SK-N-SH (cell line): ENCODE results near the gene PEX7. TPM values are rescaled to one million over a fixed set of nuclear protein-coding genes. Genes with fewer than 3 reads are reported as not detected.

Source experiments
- CTCF ChIA-PET: fragments of 300-600, 350-600 bp; formaldehyde crosslinking; extraction: SDS; loops from one replicate; lab custom pipeline; 2021; lab: Yijun Ruan, JAX
- POLR2A ChIA-PET: fragments of 350-600 bp; sonication (Branson Sonifier 250); formaldehyde crosslinking; extraction: SDS; loops from one replicate; lab custom pipeline; 2020; ENCODE audit warnings: antibody characterized with exemption, inconsistent platforms; lab: Yijun Ruan, JAX
- DNase-seq: peaks from one replicate; pipeline ENCODE4 v3.0.0; 2012
- H2AFZ ChIP-seq: fragments of 200-600 bp; sonication (generic); 2 replicates; pipeline ENCODE4 v1.8.1; 2016; ENCODE audit warnings: antibody characterized with exemption, mild to moderate bottlenecking, low read depth
- H3F3A ChIP-seq: fragments of 200-600 bp; sonication (generic); replicated peaks from 2 replicates; pipeline ENCODE3; 2016; ENCODE audit warnings: antibody characterized with exemption, mild to moderate bottlenecking; ENCODE audit not compliant: insufficient read depth
- H3K27ac ChIP-seq, 2 experiments: fragments of 200-500 bp in 1 of 2; fragments of 200-600 bp in 1 of 2; sonication (Bioruptor generic) in 1 of 2; sonication (generic), shearing (Covaris generic) in 1 of 2; 2 replicates each; pipeline versions ENCODE4 v1.5.1 to v1.6.1; 2014 to 2016; ENCODE audit warnings: low read depth in 2 of 2, inconsistent platforms in 1 of 2, low read length in 1 of 2, mild to moderate bottlenecking in 1 of 2, mixed read lengths in 1 of 2
- H3K27me3 ChIP-seq: fragments of 200-600 bp; sonication (generic), shearing (Covaris generic); 2 replicates; pipeline ENCODE4 v1.6.1; 2016; ENCODE audit warnings: mixed run types; ENCODE audit not compliant: insufficient read depth
- H3K36me3 ChIP-seq, 2 experiments: fragments of 200-500 bp in 1 of 2; fragments of 200-600 bp in 1 of 2; sonication (Bioruptor generic) in 1 of 2; sonication (generic) in 1 of 2; replicated peaks in 1 of 2; 2 replicates each; pipeline versions ENCODE3 to v1.5.1; 2014 to 2016; ENCODE audit warnings: low read length in 1 of 2, mild to moderate bottlenecking in 1 of 2; ENCODE audit not compliant: insufficient read depth in 2 of 2, control insufficient read depth in 1 of 2
- H3K4me1 ChIP-seq, 2 experiments: fragments of 200-500 bp in 1 of 2; fragments of 200-600 bp in 1 of 2; sonication (Bioruptor generic) in 1 of 2; sonication (generic), shearing (Covaris generic) in 1 of 2; 2 replicates each; pipeline versions ENCODE4 v1.5.1 to v1.6.1; 2014 to 2016; ENCODE audit warnings: low read depth in 1 of 2, low read length in 1 of 2, mixed run types in 1 of 2; ENCODE audit not compliant: insufficient read depth in 2 of 2, control insufficient read depth in 1 of 2
- H3K4me2 ChIP-seq: fragments of 200-600 bp; sonication (generic), shearing (Covaris generic); 2 replicates; pipeline ENCODE4 v1.6.1; 2017; ENCODE audit warnings: mixed run types
- H3K4me3 ChIP-seq, 2 experiments: fragments of 200-500 bp in 1 of 2; fragments of 200-600 bp in 1 of 2; sonication (Bioruptor generic) in 1 of 2; sonication (generic), shearing (Covaris generic) in 1 of 2; 2 replicates each; pipeline versions ENCODE4 v1.5.1 to v1.8.1; 2014 to 2016; ENCODE audit warnings: low read depth in 2 of 2, inconsistent platforms in 1 of 2, low read length in 1 of 2, mild to moderate bottlenecking in 1 of 2, mixed read lengths in 1 of 2, moderate library complexity in 1 of 2
- H3K79me2 ChIP-seq: fragments of 200-600 bp; sonication (generic); 2 replicates; pipeline ENCODE4 v1.8.1; 2017; ENCODE audit warnings: mild to moderate bottlenecking; ENCODE audit not compliant: insufficient read depth
- H3K9ac ChIP-seq: fragments of 200-600 bp; sonication (generic); 2 replicates; pipeline ENCODE4 v1.6.1; 2017; ENCODE audit warnings: mixed run types
- H3K9me2 ChIP-seq: fragments of 200-600 bp; sonication (generic); 2 replicates; pipeline ENCODE4 v1.6.1; 2017; ENCODE audit warnings: mixed run types
- H3K9me3 ChIP-seq: fragments of 200-600 bp; sonication (generic); 2 replicates; pipeline ENCODE4 v1.6.1; 2017; ENCODE audit warnings: mixed run types, mild to moderate bottlenecking, moderate library complexity
- H4K20me1 ChIP-seq: fragments of 200-600 bp; sonication (generic); 2 replicates; pipeline ENCODE4 v1.6.1; 2017; ENCODE audit warnings: mild to moderate bottlenecking, mixed run types; ENCODE audit not compliant: insufficient read depth
- MEF2A ChIP-seq: IDR thresholded peaks from 2 replicates; pipeline ENCODE4 v1.4.0; 2012; ENCODE audit warnings: low read depth, borderline replicate concordance
- POLR2AphosphoS5 ChIP-seq: IDR thresholded peaks from 2 replicates; pipeline ENCODE4 v1.6.1; 2012; ENCODE audit warnings: low read depth, low read length
- WGBS: methylation state at CpG from one replicate; pipeline ENCODE4 v1.1.6; 2017; ENCODE audit warnings: low lambda C conversion rate; 5-methylcytosine and 5-hydroxymethylcytosine counted together
- polyA plus RNA-seq, 3 experiments: library from polyadenylated mRNA; depleted of rRNA; stranded (reverse); fragments of >200 nt; gene quantifications; 2 replicates each; pipeline ENCODE4 v1.2.3, GENCODE V29; 2012
- TF ChIP-seq, protein P1 (sequence below): fragments of 150-350 bp; IDR thresholded peaks from 2 replicates; pipeline ENCODE4 v1.6.1; 2017; ENCODE audit warnings: antibody characterized with exemption, low read length, low read depth, borderline replicate concordance
- TF ChIP-seq, protein P2 (sequence below): IDR thresholded peaks from 2 replicates; pipeline ENCODE4 v1.6.1; 2012; ENCODE audit warnings: mild to moderate bottlenecking, low read depth, low read length, moderate library complexity

Gene PEX7
- polyA plus RNA-seq, 1 of the 3 experiments (the other 2 are of a cell fraction): 10.8 TPM

DNA sequence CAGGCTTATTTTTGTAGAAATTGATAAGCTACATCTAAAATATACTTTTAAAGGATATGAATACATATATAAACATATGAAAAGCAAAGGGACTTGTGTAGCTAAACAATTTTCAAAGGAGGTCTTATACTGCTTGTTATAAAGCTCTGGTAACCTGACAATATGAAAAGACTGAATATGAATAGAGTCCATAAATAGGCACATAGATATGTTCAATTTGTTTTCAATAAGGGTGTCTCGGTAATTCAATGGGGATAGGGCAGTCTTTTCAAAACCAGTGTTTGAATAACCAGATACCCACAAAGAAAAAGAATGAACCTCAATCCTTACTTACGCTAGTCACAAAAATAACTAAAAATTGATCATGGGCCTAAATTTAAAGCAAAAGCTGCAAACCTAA lies 20.8 kb upstream of the PEX7 start:
- H2AFZ ChIP-seq: no peak overlapping the region
- no peak overlapping the region for H3K27ac ChIP-seq
- no peak overlapping the region for H3K4me3 ChIP-seq
- ChIA-PET POLR2A (no interaction called here), CTCF (interaction anchor here (1.3 to 3.7 kb wide), 3 partner anchors 10 to 157 kb away, joined by 3 to 19 read pairs (median 6); partner anchors contain the start of genes MAP3K5 and PEX7)
- TF ChIP-seq MEF2A (no peak), POLR2AphosphoS5 (no peak)
- TF ChIP-seq, protein P1, sequence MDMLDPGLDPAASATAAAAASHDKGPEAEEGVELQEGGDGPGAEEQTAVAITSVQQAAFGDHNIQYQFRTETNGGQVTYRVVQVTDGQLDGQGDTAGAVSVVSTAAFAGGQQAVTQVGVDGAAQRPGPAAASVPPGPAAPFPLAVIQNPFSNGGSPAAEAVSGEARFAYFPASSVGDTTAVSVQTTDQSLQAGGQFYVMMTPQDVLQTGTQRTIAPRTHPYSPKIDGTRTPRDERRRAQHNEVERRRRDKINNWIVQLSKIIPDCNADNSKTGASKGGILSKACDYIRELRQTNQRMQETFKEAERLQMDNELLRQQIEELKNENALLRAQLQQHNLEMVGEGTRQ: no peak
- TF ChIP-seq, protein P2, sequence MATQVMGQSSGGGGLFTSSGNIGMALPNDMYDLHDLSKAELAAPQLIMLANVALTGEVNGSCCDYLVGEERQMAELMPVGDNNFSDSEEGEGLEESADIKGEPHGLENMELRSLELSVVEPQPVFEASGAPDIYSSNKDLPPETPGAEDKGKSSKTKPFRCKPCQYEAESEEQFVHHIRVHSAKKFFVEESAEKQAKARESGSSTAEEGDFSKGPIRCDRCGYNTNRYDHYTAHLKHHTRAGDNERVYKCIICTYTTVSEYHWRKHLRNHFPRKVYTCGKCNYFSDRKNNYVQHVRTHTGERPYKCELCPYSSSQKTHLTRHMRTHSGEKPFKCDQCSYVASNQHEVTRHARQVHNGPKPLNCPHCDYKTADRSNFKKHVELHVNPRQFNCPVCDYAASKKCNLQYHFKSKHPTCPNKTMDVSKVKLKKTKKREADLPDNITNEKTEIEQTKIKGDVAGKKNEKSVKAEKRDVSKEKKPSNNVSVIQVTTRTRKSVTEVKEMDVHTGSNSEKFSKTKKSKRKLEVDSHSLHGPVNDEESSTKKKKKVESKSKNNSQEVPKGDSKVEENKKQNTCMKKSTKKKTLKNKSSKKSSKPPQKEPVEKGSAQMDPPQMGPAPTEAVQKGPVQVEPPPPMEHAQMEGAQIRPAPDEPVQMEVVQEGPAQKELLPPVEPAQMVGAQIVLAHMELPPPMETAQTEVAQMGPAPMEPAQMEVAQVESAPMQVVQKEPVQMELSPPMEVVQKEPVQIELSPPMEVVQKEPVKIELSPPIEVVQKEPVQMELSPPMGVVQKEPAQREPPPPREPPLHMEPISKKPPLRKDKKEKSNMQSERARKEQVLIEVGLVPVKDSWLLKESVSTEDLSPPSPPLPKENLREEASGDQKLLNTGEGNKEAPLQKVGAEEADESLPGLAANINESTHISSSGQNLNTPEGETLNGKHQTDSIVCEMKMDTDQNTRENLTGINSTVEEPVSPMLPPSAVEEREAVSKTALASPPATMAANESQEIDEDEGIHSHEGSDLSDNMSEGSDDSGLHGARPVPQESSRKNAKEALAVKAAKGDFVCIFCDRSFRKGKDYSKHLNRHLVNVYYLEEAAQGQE: no peak
- DNase-seq: no peak
- H3K36me3 ChIP-seq: no peaks in the 10 kb centered on the region
- no peak overlapping the region for H3K9ac ChIP-seq
- no peaks in the 10 kb centered on the region for H3K79me2 ChIP-seq
- no peaks in the 10 kb centered on the region for H3K4me1 ChIP-seq
- no peak overlapping the region for H3K4me2 ChIP-seq
- WGBS: 72% methylated on average over 2 of the region's 2 CpGs
- H3F3A ChIP-seq: no peaks in the 10 kb centered on the region
- H3K27me3 ChIP-seq: no peaks in the 10 kb centered on the region
- H3K9me2 ChIP-seq: no peaks in the 10 kb centered on the region
- no peaks in the 10 kb centered on the region for H4K20me1 ChIP-seq
- H3K9me3 ChIP-seq: no peaks in the 10 kb centered on the region

DNA sequence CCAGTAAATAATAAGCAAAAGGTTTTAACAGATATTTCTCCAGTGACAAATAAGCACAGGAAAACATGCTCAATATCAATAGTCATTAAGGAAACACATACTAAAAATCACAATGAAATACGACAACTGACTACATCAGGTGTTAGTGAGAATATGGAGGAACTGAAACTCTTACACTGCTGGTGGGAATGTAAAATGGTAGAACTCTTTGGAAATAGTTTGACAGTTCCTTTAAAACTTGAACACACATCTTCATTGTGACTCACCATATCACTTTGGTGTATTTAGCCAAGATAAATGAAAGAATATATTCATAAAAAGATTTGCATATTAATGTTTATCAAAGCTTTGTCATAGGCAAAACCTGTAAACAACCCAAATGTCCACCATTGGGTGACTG lies 18.8 kb upstream of the PEX7 start:
- ChIA-PET POLR2A (no interaction called here), CTCF (interaction anchor here (1.1 to 3.7 kb wide), 3 partner anchors 12 to 42 kb away, joined by 3 to 19 read pairs (median 3); partner anchors contain the start of gene MAP3K5)
- TF ChIP-seq, protein P1: no peak
- no peak overlapping the region for H3K4me3 ChIP-seq
- H2AFZ ChIP-seq: no peak overlapping the region
- H3K9ac ChIP-seq: no peak overlapping the region
- no peaks in the 10 kb centered on the region for H3K4me1 ChIP-seq
- WGBS: 76% methylated on average over 1 of the region's 1 CpG
- H3K9me2 ChIP-seq: no peaks in the 10 kb centered on the region
- H3K27me3 ChIP-seq: no peaks in the 10 kb centered on the region
- H3K79me2 ChIP-seq: no peaks in the 10 kb centered on the region
- H4K20me1 ChIP-seq: no peaks in the 10 kb centered on the region
- no peaks in the 10 kb centered on the region for H3K9me3 ChIP-seq
- H3K4me2 ChIP-seq: no peak overlapping the region
- no peaks in the 10 kb centered on the region for H3K36me3 ChIP-seq
- no peak for DNase-seq
- no peaks in the 10 kb centered on the region for H3F3A ChIP-seq
- H3K27ac ChIP-seq: no peak overlapping the region
